BJ (cell line): ENCODE data around the gene XYLT1. TPM values are rescaled to one million over a fixed set of nuclear protein-coding genes. Genes with fewer than 3 reads are reported as not detected.

Experiments
- CTCF ChIA-PET: fragments of 350-600 bp; formaldehyde crosslinking; extraction: SDS; loops from one replicate; lab custom pipeline; 2021; ENCODE audit warnings: antibody characterized with exemption, inconsistent platforms; lab: Yijun Ruan, JAX
- POLR2A ChIA-PET: fragments of 300-600 bp; sonication (Branson Sonifier 250); formaldehyde crosslinking; extraction: SDS; loops from one replicate; lab custom pipeline; 2021; ENCODE audit warnings: antibody characterized with exemption; lab: Charles Lee
- DNase-seq: peaks from one replicate; pipeline ENCODE4 v3.0.0-alpha.2; 2011; ENCODE audit warnings: low read depth
- H3K27me3 ChIP-seq: 2 replicates; pipeline ENCODE4 v1.6.0; 2011; ENCODE audit warnings: low read length; ENCODE audit not compliant: control insufficient read depth, insufficient read depth
- H3K36me3 ChIP-seq: 2 replicates; pipeline ENCODE4 v1.5.1; 2011; ENCODE audit warnings: low read length; ENCODE audit not compliant: control insufficient read depth, insufficient read depth
- H3K4me3 ChIP-seq: 2 replicates; pipeline ENCODE4 v1.5.1; 2011; ENCODE audit warnings: low read depth, mild to moderate bottlenecking, control low read depth, low read length
- CTCF ChIP-seq: IDR thresholded peaks from 2 replicates; pipeline ENCODE4 v1.5.1; 2011; ENCODE audit warnings: low read depth, mild to moderate bottlenecking, control low read depth, inconsistent platforms, low read length, moderate library complexity; ENCODE audit not compliant: insufficient read depth
- polyA plus RNA-seq: library from polyadenylated mRNA; depleted of rRNA; stranded (reverse); fragments of >200 nt; gene quantifications from 2 replicates; pipeline ENCODE4 v1.2.3, GENCODE V29; 2011

Gene XYLT1
- polyA plus RNA-seq, 1 experiment = 15.9 TPM

- ChIA-PET CTCF (no interaction called here), POLR2A (no interaction called here)
- Histone ChIP-seq H3K4me3 (no peak overlapping the region), H3K36me3 (no peaks in the 10 kb centered on the region), H3K27me3 (no peaks in the 10 kb centered on the region)
- no peak for TF ChIP-seq CTCF
- no peak for DNase-seq
Measured at GRCh38 chr16:17227278-17227677, 243.5 kb downstream of the XYLT1 start.

GRCh38 chr16:17225541-17225940 lies 245.2 kb downstream of the XYLT1 start:
- CTCF ChIA-PET = interaction anchor here (0.6 to 1.1 kb wide), 2 partner anchors 13 to 33 kb away, joined by 3 read pairs; no protein-coding TSS in a partner anchor
- H3K4me3 ChIP-seq = no peak overlapping the region
- H3K36me3 ChIP-seq = no peaks in the 10 kb centered on the region
- TF ChIP-seq CTCF = no peak
- DNase-seq = no peak
- POLR2A ChIA-PET = interaction anchor here (0.6 kb wide), 1 partner anchor 180 kb away, joined by 3 read pairs; no protein-coding TSS in a partner anchor
- H3K27me3 ChIP-seq = no peaks in the 10 kb centered on the region

GRCh38 chr16:17224879-17225281 lies 245.9 kb downstream of the XYLT1 start:
- Histone ChIP-seq H3K4me3 (no peak overlapping the region), H3K27me3 (no peaks in the 10 kb centered on the region), H3K36me3 (no peaks in the 10 kb centered on the region)
- ChIA-PET POLR2A (no interaction called here), CTCF (no interaction called here)
- peak; percentile 55 for DNase-seq
- 0 out of 2 replicates have a peak, but pooled peaks have one; percentile 13 for TF ChIP-seq CTCF

- Histone ChIP-seq H3K4me3 (no peak overlapping the region), H3K27me3 (no peaks in the 10 kb centered on the region), H3K36me3 (no peaks in the 10 kb centered on the region)
- ChIA-PET CTCF (interaction anchor here (1.2 kb wide), 1 partner anchor 16 kb away, joined by 3 read pairs; no protein-coding TSS in a partner anchor), POLR2A (no interaction called here)
- no peak for TF ChIP-seq CTCF
- DNase-seq = no peak
Measured at GRCh38 chr16:17224350-17224749, 246.4 kb downstream of the XYLT1 start.

GRCh38 chr16:17223576-17223975 lies 247.2 kb downstream of the XYLT1 start:
- ChIA-PET CTCF (interaction anchor here (1.2 kb wide), 1 partner anchor 15 kb away, joined by 3 read pairs; no protein-coding TSS in a partner anchor), POLR2A (no interaction called here)
- H3K36me3 ChIP-seq = no peaks in the 10 kb centered on the region
- no peak for DNase-seq
- TF ChIP-seq CTCF = no peak
- H3K27me3 ChIP-seq = no peaks in the 10 kb centered on the region
- H3K4me3 ChIP-seq = no peak overlapping the region
